Panc1 (cell line): ENCODE measurements around the gene HSPA4L.

Source experiments
- POLR2AphosphoS5 ChIP-seq: IDR thresholded peaks from 2 replicates; pipeline ENCODE4 v1.6.1; 2012; ENCODE audit warnings: mild to moderate bottlenecking, low read depth, low read length, moderate library complexity
- TCF7L2 ChIP-seq: IDR thresholded peaks from 2 replicates; pipeline ENCODE4 v1.6.1; 2011; ENCODE audit warnings: mild to moderate bottlenecking, low read depth, low read length, inconsistent platforms
- TF ChIP-seq, protein P1 (sequence below): fragments of 450-650 bp; IDR thresholded peaks from 2 replicates; pipeline ENCODE4 v1.5.1; 2017; ENCODE audit warnings: mild to moderate bottlenecking
- TF ChIP-seq, protein P2 (sequence below), 2 experiments: IDR thresholded peaks; 2 replicates each; pipeline ENCODE4 v1.6.1; 2011 to 2012; ENCODE audit warnings: low read depth in 2 of 2, control low read depth in 1 of 2, low read length in 1 of 2, mild to moderate bottlenecking in 1 of 2, moderate library complexity in 1 of 2; ENCODE audit not compliant: insufficient read depth in 1 of 2

DNA sequence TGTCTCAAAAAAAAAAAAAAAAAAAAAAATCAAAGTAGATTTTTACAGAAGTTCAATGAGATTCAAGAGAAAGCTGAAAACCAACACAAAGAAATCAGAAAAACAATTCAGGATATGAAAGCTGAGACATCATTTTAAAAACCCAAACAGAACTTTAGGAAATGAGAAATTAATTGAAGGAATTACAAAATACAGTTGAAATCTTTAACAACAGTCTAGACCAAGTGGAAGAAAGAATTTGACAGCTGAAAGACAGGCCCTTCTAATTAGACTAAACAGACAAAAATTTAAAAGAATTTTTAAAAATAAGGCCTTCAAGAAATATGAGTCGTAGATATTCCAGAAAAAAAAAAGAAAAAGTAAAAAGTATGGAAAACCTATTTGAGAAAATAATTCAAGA lies 64.6 kb downstream of the HSPA4L start:
- TF ChIP-seq, protein P1, sequence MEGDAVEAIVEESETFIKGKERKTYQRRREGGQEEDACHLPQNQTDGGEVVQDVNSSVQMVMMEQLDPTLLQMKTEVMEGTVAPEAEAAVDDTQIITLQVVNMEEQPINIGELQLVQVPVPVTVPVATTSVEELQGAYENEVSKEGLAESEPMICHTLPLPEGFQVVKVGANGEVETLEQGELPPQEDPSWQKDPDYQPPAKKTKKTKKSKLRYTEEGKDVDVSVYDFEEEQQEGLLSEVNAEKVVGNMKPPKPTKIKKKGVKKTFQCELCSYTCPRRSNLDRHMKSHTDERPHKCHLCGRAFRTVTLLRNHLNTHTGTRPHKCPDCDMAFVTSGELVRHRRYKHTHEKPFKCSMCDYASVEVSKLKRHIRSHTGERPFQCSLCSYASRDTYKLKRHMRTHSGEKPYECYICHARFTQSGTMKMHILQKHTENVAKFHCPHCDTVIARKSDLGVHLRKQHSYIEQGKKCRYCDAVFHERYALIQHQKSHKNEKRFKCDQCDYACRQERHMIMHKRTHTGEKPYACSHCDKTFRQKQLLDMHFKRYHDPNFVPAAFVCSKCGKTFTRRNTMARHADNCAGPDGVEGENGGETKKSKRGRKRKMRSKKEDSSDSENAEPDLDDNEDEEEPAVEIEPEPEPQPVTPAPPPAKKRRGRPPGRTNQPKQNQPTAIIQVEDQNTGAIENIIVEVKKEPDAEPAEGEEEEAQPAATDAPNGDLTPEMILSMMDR = no peak
- TF ChIP-seq, protein P2, sequence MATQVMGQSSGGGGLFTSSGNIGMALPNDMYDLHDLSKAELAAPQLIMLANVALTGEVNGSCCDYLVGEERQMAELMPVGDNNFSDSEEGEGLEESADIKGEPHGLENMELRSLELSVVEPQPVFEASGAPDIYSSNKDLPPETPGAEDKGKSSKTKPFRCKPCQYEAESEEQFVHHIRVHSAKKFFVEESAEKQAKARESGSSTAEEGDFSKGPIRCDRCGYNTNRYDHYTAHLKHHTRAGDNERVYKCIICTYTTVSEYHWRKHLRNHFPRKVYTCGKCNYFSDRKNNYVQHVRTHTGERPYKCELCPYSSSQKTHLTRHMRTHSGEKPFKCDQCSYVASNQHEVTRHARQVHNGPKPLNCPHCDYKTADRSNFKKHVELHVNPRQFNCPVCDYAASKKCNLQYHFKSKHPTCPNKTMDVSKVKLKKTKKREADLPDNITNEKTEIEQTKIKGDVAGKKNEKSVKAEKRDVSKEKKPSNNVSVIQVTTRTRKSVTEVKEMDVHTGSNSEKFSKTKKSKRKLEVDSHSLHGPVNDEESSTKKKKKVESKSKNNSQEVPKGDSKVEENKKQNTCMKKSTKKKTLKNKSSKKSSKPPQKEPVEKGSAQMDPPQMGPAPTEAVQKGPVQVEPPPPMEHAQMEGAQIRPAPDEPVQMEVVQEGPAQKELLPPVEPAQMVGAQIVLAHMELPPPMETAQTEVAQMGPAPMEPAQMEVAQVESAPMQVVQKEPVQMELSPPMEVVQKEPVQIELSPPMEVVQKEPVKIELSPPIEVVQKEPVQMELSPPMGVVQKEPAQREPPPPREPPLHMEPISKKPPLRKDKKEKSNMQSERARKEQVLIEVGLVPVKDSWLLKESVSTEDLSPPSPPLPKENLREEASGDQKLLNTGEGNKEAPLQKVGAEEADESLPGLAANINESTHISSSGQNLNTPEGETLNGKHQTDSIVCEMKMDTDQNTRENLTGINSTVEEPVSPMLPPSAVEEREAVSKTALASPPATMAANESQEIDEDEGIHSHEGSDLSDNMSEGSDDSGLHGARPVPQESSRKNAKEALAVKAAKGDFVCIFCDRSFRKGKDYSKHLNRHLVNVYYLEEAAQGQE (IDR thresholded peaks at IDR 0.05; ENCODE audit: insufficient read depth in 1 of 2, low read depth in 2 of 2, low read length in 1 of 2) = no peak
- TF ChIP-seq POLR2AphosphoS5 (no peak), TCF7L2 (no peak)
